Mucosa of gallbladder (tissue), 1 donor: ENCODE data around the gene GLYR1. TPM values are rescaled to one million over a fixed set of nuclear protein-coding genes. Genes with fewer than 3 reads are reported as not detected.

ENCODE experiments used
- DNase-seq: peaks from one replicate; pipeline ENCODE4 v3.0.0-alpha.2; 2020; ENCODE audit warnings: low spot score
- total RNA-seq: library from RNA; stranded (reverse); gene quantifications from one replicate; pipeline ENCODE4 v1.2.1, GENCODE V29; 2021
- donor health status: DM: no; HTN: no; CAD: no.

Gene GLYR1
- total RNA-seq, 1 donor from 2014 or later, result 128 TPM

DNA sequence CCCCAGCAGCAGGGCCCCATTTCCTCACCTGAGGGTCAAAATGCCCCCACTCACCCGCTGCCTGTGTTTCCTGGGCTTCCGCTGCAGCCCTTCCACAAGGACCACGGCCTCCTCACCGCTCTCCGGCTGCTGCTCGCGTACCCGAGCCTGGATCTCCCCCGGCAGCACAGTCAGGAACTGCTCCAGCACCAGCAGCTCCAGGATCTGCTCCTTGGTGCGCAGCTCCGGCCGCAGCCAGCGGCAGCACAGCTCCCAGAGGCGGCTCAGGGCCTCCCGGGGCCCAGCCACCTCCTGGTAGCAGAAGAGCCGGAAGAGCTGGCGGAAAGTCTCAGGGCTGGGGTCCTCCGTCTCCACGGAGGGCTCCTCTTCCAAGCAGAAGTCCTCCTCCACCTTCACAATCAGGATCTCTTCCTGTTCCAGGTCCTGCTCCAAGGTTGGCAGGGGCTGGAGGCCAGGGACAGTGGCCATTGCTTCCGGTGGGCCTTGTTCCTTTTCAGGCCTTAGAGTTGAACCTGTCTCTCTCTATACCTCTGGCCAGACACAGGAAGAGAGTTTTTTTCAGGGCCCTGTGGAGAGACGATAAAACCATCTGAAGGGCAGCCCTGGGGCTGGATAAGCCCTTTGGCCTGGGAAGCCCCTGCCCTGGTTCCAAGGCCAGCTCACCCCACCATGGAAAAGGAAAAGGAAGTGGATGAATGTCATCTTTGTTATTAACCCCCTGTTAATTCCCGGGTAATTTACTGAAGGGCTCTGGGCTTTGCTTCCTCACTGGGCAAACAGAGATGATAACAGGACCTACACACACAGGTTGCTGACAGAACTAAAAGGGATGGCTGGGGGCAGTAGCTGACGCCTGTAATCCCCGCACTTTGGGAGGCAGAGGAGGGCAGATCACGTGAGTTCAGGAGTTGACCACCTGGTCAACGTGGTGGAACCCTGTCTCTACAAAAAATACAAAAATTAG is 81.3 kb downstream of the GLYR1 start:
- no peak for DNase-seq

- DNase-seq, result no peak
These were observed 83.3 kb downstream of the GLYR1 start for GRCh38 chr16:4763791-4764190.

DNA sequence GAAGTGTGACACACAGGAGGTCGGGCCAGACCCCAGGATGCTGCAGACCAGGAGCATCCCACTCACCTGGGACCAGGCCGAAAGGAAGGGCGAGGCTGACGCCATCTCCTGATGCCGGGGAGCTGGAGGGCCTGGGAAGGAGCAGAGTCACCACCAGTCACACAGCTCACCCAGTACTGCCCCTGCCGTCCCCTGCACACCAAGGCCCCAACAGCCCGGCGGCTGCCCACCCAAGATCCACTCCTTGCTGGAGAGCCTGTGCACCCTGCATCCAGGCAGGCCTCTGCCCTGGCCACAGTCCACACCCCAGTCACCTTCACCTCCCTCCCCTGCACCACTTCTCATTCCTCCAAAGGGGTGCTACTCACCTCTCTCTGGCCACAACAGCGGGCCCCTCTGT is 84.9 kb downstream of the GLYR1 start:
- no peak for DNase-seq

DNA sequence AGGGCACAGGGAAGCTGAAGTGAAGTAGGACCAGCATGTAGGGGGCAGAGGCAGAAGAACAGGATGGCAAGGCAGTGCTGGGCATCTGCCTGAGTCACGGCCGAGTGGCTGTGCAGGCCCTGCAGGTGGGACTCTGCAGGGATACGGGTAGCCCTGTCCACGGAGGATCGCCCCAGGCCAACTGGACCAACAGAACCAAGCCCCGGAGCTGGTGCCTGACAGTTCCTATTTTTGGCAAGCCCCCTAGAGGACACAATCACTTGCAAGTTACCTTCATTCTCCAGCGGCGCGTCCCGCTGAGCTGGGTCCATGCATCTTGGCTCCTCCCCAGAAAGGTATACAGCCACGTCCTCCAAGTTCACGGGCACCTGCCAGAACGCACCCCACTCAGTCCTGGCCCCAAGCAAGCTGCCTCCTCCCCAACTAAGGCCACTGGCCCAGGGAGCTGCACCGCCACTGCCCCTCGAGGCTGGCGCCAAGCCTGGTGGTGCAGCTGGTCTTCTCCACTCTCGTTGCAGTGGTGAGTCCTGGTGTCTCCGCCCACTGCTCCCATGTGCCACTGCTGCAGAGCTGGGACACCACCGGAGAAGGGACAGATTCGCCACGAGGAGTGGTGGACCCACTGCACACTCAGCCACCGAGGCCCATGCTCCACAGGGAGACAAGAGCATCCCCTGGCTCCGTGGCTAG is 86.7 kb downstream of the GLYR1 start:
- DNase-seq, result no peak

GRCh38 chr16:4755687-4756086 is 91.4 kb downstream of the GLYR1 start:
- no peak for DNase-seq

- no peak for DNase-seq
These were observed 92.2 kb downstream of the GLYR1 start for GRCh38 chr16:4754865-4755264.

DNA sequence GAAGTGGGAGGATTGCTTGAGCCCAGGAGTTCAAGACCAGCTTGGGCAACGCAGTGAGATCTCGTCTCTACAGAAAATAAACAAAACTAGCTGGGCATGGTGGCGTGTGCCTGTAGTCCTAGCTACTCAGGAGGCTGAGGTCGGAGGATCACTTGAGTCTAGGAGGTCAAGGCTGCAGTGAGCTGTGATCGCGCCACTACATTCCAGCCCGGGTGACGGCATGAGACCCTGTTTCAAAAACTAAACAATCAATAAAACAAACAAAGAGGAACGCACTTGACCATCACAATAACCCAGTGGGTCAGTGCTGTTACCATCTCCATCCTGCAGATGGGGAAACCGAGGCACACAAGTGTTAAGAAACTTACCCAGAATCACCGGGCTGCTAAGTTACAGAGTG is 93.9 kb downstream of the GLYR1 start:
- no peak for DNase-seq

Other genes starting within 250 kb of the GLYR1 start
- gene UBALD1, start 232.4 kb downstream of the GLYR1 start, total RNA-seq, result 49.1 TPM
- gene MGRN1, start 222.5 kb downstream of the GLYR1 start, total RNA-seq, result 127 TPM
- 67.0 TPM for gene NUDT16L1, start 153.7 kb downstream of the GLYR1 start, total RNA-seq
- gene ANKS3, start 113.0 kb downstream of the GLYR1 start, total RNA-seq, result 27.1 TPM
- gene DNAAF8, start 112.8 kb downstream of the GLYR1 start, total RNA-seq, result 2.5 TPM
- gene ZNF500, start 80.1 kb downstream of the GLYR1 start, total RNA-seq, result 23.4 TPM
- gene SEPTIN12, start 58.9 kb downstream of the GLYR1 start, total RNA-seq, result not detected
- 194 TPM for gene SMIM22, start 51.9 kb downstream of the GLYR1 start, total RNA-seq
- 71.0 TPM for gene ROGDI, start 44.7 kb downstream of the GLYR1 start, total RNA-seq
- 35.3 TPM for gene UBN1, start 193 bp upstream of the GLYR1 start, total RNA-seq
- gene PPL, start 89.9 kb upstream of the GLYR1 start, total RNA-seq, result 62.2 TPM
- 0.49 TPM for gene SEC14L5, start 111.0 kb upstream of the GLYR1 start, total RNA-seq
- 10.7 TPM for gene NAGPA, start 186.6 kb upstream of the GLYR1 start, total RNA-seq
- 25.0 TPM for gene C16orf89, start 218.7 kb upstream of the GLYR1 start, total RNA-seq
- 26.2 TPM for gene ALG1, start 224.6 kb upstream of the GLYR1 start, total RNA-seq